Hepatocyte (in vitro differentiated cells): ENCODE results near the gene ELMO2.

Experiments used
- EZH2 ChIP-seq: fragments of 200-600 bp; sonication (generic); IDR thresholded peaks from 2 replicates; pipeline ENCODE4 v1.6.1; 2016; ENCODE audit warnings: antibody characterized with exemption, mild to moderate bottlenecking, borderline replicate concordance
- EZH2phosphoT487 ChIP-seq: fragments of 200-600 bp; sonication (generic); IDR thresholded peaks from one replicate; pipeline ENCODE4 v1.6.1; 2018; ENCODE audit warnings: antibody characterized with exemption, mild to moderate bottlenecking, low read depth, moderate library complexity; ENCODE audit not compliant: unreplicated experiment, severe bottlenecking
- TF ChIP-seq, protein P1 (sequence below): fragments of 200-600 bp; sonication (generic); IDR thresholded peaks from 2 replicates; pipeline ENCODE4 v1.5.1; 2016; ENCODE audit warnings: antibody characterized with exemption, mild to moderate bottlenecking; ENCODE audit not compliant: poor library complexity

DNA sequence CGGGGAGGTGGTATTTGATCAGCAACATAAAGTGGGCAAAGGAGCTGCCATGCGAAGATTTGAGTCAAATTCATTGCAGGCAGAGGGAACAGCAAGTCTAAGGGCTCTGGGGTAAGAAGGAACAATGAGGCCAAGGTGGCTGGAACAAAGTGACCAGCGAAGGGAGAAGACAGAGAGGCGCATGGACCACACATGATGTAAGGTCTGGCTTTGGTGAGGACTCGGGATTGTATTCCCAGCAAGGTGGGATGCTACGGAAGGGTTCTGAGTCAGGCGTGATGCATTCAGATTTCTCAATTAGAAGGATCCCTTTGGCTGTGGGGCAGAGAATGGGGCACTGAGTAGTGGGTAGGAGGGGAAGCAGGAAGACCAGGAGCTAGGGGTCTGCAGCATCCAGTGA lies 67.4 kb downstream of the ELMO2 start:
- TF ChIP-seq, protein P1, sequence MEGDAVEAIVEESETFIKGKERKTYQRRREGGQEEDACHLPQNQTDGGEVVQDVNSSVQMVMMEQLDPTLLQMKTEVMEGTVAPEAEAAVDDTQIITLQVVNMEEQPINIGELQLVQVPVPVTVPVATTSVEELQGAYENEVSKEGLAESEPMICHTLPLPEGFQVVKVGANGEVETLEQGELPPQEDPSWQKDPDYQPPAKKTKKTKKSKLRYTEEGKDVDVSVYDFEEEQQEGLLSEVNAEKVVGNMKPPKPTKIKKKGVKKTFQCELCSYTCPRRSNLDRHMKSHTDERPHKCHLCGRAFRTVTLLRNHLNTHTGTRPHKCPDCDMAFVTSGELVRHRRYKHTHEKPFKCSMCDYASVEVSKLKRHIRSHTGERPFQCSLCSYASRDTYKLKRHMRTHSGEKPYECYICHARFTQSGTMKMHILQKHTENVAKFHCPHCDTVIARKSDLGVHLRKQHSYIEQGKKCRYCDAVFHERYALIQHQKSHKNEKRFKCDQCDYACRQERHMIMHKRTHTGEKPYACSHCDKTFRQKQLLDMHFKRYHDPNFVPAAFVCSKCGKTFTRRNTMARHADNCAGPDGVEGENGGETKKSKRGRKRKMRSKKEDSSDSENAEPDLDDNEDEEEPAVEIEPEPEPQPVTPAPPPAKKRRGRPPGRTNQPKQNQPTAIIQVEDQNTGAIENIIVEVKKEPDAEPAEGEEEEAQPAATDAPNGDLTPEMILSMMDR = no peak
- TF ChIP-seq EZH2phosphoT487 (no peak), EZH2 (no peak)
